GM13977 (cell line): ENCODE results near the gene EFCAB7.
A peak's percentile ranks its signal among the peaks of the same experiment; 100 is the strongest.

Experiments used
- DNase-seq: peaks from one replicate; pipeline ENCODE4 v3.0.0; 2012; ENCODE audit warnings: low spot score
- CTCF ChIP-seq: IDR thresholded peaks from 2 replicates; pipeline ENCODE4 v1.5.1; 2012; ENCODE audit warnings: mild to moderate bottlenecking, control low read depth; ENCODE audit not compliant: insufficient read depth; ENCODE audit errors: extremely low read depth, missing control alignments
- in situ Hi-C: fragments of 300-500 bp; cut with MboI; formaldehyde crosslinking; loops from one replicate; pipeline ENCODE4 v1.12.0; 2022; ENCODE audit warnings: low sequenced_read_pairs, low pct_unique_long_range_greater_than_20kb, mixed read lengths, inconsistent platforms; ENCODE audit not compliant: unreplicated experiment

Gene EFCAB7

DNA sequence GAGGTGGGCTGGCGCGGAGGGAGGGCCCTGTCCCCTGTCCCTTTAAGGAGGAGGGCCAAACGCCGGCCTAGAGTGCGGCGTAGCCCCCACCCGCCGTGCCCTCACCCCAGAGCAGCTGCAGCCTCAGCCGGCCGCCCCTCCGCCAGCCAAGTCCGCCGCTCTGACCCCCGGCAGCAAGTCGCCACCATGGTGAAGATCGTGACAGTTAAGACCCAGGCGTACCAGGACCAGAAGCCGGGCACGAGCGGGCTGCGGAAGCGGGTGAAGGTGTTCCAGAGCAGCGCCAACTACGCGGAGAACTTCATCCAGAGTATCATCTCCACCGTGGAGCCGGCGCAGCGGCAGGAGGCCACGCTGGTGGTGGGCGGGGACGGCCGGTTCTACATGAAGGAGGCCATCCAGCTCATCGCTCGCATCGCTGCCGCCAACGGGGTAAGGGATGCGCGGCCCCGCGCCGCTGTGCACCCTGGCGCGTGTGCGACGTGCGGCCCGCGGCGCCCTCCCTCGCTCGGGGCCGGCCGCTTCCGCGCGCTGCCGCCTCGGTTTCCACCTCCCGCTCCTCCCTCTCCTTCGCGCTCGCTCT lies 70.1 kb downstream of the EFCAB7 start, which contains the start of gene PGM1:
TSS of gene PGM1 (plus strand) at position 109 of the 583 bp plus-strand sequence. CDS start at position 187, 78 bp downstream.
- in situ Hi-C loops: no loop called here
- peak; percentile 85 for DNase-seq
- TF ChIP-seq CTCF: no peak

DNA sequence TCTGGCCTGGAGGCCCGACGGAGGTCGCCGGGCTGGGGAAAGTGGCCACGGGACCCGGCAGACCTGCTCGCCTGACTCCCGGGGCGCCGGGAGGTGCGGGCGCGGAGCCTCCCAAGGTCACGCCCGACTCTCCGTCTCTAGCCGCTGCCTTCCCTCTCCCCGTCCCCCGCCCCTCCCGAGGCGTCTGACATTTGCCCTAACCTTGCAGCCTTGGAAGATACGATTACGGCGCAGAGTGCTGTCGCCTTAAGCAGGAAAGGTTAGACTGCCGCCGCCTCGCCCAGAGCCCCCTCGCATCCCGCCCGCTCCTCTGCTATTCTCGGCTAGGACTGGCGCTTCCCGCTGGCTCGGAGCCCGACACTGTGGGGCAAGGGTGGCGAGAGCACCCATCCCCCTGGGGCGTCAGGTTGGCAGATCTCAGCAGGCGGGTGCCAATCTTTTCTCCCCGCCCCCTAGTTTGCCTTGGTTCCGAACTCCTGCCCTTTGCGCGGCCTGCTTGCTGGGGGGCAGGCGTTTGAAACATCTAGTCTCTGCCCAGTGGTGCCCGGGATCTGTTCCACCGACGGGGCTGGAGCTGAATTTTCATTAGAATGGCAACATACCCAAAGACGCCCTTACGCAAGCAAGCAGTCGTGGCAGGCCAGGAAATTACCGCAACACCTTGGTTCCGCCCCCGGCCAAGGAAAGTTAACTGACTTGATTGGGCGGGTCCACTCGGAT lies 70.7 kb downstream of the EFCAB7 start:
- no peak for TF ChIP-seq CTCF
- in situ Hi-C loops: no loop called here
- peak; percentile 59 for DNase-seq

DNA sequence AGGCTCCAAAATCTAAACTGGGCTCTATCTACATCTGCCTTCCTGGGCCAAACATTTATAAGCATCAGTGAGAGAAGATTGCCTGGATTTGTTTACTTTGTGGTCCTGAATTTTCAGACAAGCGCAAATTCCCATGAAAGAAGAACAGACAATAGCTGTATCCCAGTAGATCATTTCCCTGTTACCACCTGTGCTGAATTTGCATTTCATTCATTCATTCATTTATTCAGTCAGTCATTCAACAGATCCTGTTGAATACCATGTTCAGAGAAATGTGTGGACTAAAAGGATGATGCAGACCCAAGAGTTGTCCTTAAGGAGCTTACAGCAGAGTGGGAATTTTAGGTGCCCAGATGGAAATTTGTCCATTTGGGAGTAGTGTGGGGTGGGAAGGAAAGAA lies 72.1 kb downstream of the EFCAB7 start:
- in situ Hi-C loops: no loop called here
- TF ChIP-seq CTCF: no peak
- DNase-seq: no peak

GRCh38 chr1:63599799-63600198 lies 76.5 kb downstream of the EFCAB7 start:
- TF ChIP-seq CTCF: no peak
- no peak for DNase-seq
- in situ Hi-C loops: loop anchor here (25.0 kb wide), 3 partner anchors 313 to 638 kb away; no protein-coding TSS in a partner anchor

DNA sequence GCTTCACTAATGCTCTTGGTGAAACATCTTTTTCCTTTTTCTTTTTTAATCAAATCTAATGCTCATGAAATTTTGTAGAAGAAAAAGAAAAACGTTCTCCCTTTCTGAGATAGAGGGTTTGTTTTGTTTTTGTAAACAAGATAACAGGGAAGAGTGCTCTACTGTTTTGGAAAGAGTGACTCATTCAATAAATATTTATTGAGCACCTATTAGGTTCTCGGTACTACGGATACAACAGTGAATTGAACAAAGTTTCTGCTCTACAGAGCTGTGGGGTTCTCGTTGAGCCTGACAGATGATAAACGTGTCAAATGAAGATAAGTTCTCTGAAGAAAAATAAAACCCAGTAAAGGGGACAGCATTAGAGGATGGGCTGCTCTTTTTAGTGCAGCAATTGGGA lies 76.9 kb downstream of the EFCAB7 start:
- no peak for DNase-seq
- in situ Hi-C loops: loop anchor here (25.0 kb wide), 3 partner anchors 312 to 637 kb away; no protein-coding TSS in a partner anchor
- TF ChIP-seq CTCF: no peak

- in situ Hi-C loops: loop anchor here (25.0 kb wide), 3 partner anchors 311 to 636 kb away; no protein-coding TSS in a partner anchor
- TF ChIP-seq CTCF: no peak
These were observed 77.7 kb downstream of the EFCAB7 start for GRCh38 chr1:63601061-63601460.

More at GRCh38 chr1:63601061-63601460, 77.7 kb downstream of the EFCAB7 start:
- no peak for DNase-seq
